ENCODE data around the gene FLRT1.

- TF ChIP-seq CTCF (IDR thresholded peaks at IDR 0.05 in 4 of 5, conservative IDR thresholded peaks at IDR 0.05 in 1 of 5), result peak in 1 of 5 experiments; percentile 9
- TF ChIP-seq POLR2A (IDR thresholded peaks at IDR 0.05), result peak; percentile 41 to 55
Measured at GRCh38 chr11:63986156-63986931, 49.4 kb upstream of the FLRT1 start, which contains the start of gene OTUB1.

Data from gastrocnemius medialis (tissue), 4 donors.